ENCODE results near the gene CFAP157. TPM values are rescaled to one million over a fixed set of nuclear protein-coding genes. Genes with fewer than 3 reads are reported as not detected.

CFAP157 gene
- polyA plus RNA-seq, 2 donors = 0.08 to 0.10 TPM

- Histone ChIP-seq H3K4me3 (ENCODE audit: low read depth in 1 of 2, low read length in 2 of 2) (no peak overlapping the region), H3K4me1 (ENCODE audit: control insufficient read depth in 2 of 2, insufficient read depth in 2 of 2, low read length in 1 of 2) (no peaks in the 10 kb centered on the region), H3K27ac (ENCODE audit: low read depth in 2 of 2, low read length in 1 of 2) (no peak overlapping the region), H3K9me3 (ENCODE audit: control insufficient read depth in 2 of 2, insufficient read depth in 1 of 2, low read depth in 1 of 2, low read length in 1 of 2) (no peaks in the 10 kb centered on the region), H3K36me3 (ENCODE audit: control insufficient read depth in 2 of 2, insufficient read depth in 2 of 2, low read length in 1 of 2) (no peaks in the 10 kb centered on the region), H3K27me3 (ENCODE audit: control insufficient read depth in 1 of 2, insufficient read depth in 2 of 2, low read length in 2 of 2) (no peaks in the 10 kb centered on the region)
- 68 to 73% methylated on average over 5 of the region's 5 CpGs for WGBS, 2 donors
Observed at GRCh38 chr9:127700594-127701255, 6.1 kb upstream of the CFAP157 start.

DNA sequence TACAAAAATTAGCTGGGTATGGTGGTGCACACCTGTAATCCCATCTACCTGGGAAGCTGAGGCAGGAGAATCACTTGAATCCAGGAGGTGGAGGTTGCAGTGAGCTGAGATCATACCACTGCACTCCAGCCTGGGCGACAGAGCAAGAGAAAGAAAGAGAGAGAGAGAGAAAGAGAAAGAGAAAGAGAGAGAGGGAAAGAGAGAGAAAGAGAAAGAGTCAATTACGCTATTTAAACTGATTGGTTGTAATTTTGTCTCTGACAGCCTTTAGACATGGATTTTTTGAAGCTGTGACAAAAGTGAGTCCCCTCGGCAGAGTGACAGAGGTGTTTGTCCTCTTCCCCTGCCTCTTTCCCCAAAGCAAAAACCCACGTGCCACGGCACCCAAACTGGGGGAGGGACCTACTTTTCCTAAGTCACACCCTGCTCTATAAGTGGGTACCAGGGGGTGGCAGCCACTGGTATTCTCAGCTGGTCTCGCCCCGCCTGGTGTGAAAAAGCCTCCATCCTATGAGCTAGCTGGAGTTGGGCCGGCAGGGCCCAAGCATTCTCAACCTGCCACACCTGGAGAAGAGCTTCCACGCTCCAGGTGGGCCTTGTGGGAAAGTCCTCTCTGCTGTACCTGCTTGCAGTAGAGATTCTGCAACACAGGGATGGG lies 3.4 kb upstream of the CFAP157 start:
- WGBS, 2 donors = 75 to 79% methylated on average over 9 of the region's 9 CpGs
- H3K36me3 ChIP-seq (ENCODE audit: control insufficient read depth in 2 of 2, insufficient read depth in 2 of 2, low read length in 1 of 2) = no peaks in the 10 kb centered on the region
- no peak overlapping the region for H3K4me3 ChIP-seq (ENCODE audit: low read depth in 1 of 2, low read length in 2 of 2)
- peaks cover 0 to 2% of the 10 kb centered on the region in 2 donors for H3K4me1 ChIP-seq (ENCODE audit: control insufficient read depth in 2 of 2, insufficient read depth in 2 of 2, low read length in 1 of 2)
- no peaks in the 10 kb centered on the region for H3K27me3 ChIP-seq (ENCODE audit: control insufficient read depth in 1 of 2, insufficient read depth in 2 of 2, low read length in 2 of 2)
- H3K27ac ChIP-seq (ENCODE audit: low read depth in 2 of 2, low read length in 1 of 2) = no peak overlapping the region
- H3K9me3 ChIP-seq (ENCODE audit: control insufficient read depth in 2 of 2, insufficient read depth in 1 of 2, low read depth in 1 of 2, low read length in 1 of 2) = no peaks in the 10 kb centered on the region

GRCh38 chr9:127705577-127706379 lies 1.0 kb upstream of the CFAP157 start:
- 82 to 85% methylated on average over 12 of the region's 12 CpGs for WGBS, 2 donors
- Histone ChIP-seq H3K27ac (ENCODE audit: low read depth in 2 of 2, low read length in 1 of 2) (no peak overlapping the region), H3K36me3 (ENCODE audit: control insufficient read depth in 2 of 2, insufficient read depth in 2 of 2, low read length in 1 of 2) (no peaks in the 10 kb centered on the region), H3K4me1 (ENCODE audit: control insufficient read depth in 2 of 2, insufficient read depth in 2 of 2, low read length in 1 of 2) (peaks cover 0 to 2% of the 10 kb centered on the region in 2 donors), H3K4me3 (ENCODE audit: low read depth in 1 of 2, low read length in 2 of 2) (no peak overlapping the region), H3K9me3 (ENCODE audit: control insufficient read depth in 2 of 2, insufficient read depth in 1 of 2, low read depth in 1 of 2, low read length in 1 of 2) (no peaks in the 10 kb centered on the region), H3K27me3 (ENCODE audit: control insufficient read depth in 1 of 2, insufficient read depth in 2 of 2, low read length in 2 of 2) (no peaks in the 10 kb centered on the region)

- 46 to 51% methylated on average over 5 of the region's 5 CpGs for WGBS, 2 donors
- Histone ChIP-seq H3K27ac (ENCODE audit: low read depth in 2 of 2, low read length in 1 of 2) (no peak overlapping the region), H3K27me3 (ENCODE audit: control insufficient read depth in 1 of 2, insufficient read depth in 2 of 2, low read length in 2 of 2) (no peaks in the 10 kb centered on the region), H3K36me3 (ENCODE audit: control insufficient read depth in 2 of 2, insufficient read depth in 2 of 2, low read length in 1 of 2) (no peaks in the 10 kb centered on the region), H3K9me3 (ENCODE audit: control insufficient read depth in 2 of 2, insufficient read depth in 1 of 2, low read depth in 1 of 2, low read length in 1 of 2) (no peaks in the 10 kb centered on the region), H3K4me3 (ENCODE audit: low read depth in 1 of 2, low read length in 2 of 2) (no peak overlapping the region), H3K4me1 (ENCODE audit: control insufficient read depth in 2 of 2, insufficient read depth in 2 of 2, low read length in 1 of 2) (peaks cover 0 to 2% of the 10 kb centered on the region in 2 donors)
Observed at GRCh38 chr9:127707766-127708165, 978 bp downstream of the CFAP157 start.

DNA sequence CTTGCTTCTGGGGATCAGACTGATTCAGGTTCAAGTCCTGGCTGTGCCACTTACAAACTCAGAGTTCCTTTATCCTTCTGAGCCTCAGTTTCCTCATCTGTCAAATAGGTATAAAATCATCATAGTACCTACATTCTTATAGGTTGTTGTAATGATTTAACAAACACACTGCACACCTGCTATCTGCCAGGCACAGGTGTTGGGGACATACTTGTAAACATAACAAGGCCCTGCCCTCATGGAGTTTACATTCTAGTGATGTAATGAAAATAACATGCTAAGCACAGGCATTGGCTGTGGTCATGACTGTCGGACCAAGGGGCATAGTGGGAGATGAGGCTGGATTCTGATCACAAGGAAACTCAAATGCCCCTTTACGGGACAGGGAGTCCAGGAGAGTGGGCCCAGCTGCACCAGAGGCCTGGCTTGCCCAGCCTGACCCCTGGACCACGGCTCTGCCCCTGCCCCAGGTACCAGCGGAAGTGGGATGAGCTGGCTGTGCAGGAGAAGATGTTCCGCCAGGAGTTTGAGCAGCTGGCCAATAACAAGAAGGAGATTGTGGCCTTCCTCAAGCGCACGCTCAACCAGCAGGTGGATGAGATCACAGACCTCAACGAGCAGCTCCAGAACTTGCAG lies 2.3 kb downstream of the CFAP157 start:
- peaks cover 0 to 2% of the 10 kb centered on the region in 2 donors for H3K4me1 ChIP-seq (ENCODE audit: control insufficient read depth in 2 of 2, insufficient read depth in 2 of 2, low read length in 1 of 2)
- H3K4me3 ChIP-seq (ENCODE audit: low read depth in 1 of 2, low read length in 2 of 2) = no peak overlapping the region
- no peak overlapping the region for H3K27ac ChIP-seq (ENCODE audit: low read depth in 2 of 2, low read length in 1 of 2)
- 92 to 97% methylated on average over 8 of the region's 8 CpGs for WGBS, 2 donors
- no peaks in the 10 kb centered on the region for H3K27me3 ChIP-seq (ENCODE audit: control insufficient read depth in 1 of 2, insufficient read depth in 2 of 2, low read length in 2 of 2)
- H3K36me3 ChIP-seq (ENCODE audit: control insufficient read depth in 2 of 2, insufficient read depth in 2 of 2, low read length in 1 of 2) = no peaks in the 10 kb centered on the region
- H3K9me3 ChIP-seq (ENCODE audit: control insufficient read depth in 2 of 2, insufficient read depth in 1 of 2, low read depth in 1 of 2, low read length in 1 of 2) = no peaks in the 10 kb centered on the region

- Histone ChIP-seq H3K27ac (ENCODE audit: low read depth in 2 of 2, low read length in 1 of 2) (no peak overlapping the region), H3K36me3 (ENCODE audit: control insufficient read depth in 2 of 2, insufficient read depth in 2 of 2, low read length in 1 of 2) (no peaks in the 10 kb centered on the region), H3K27me3 (ENCODE audit: control insufficient read depth in 1 of 2, insufficient read depth in 2 of 2, low read length in 2 of 2) (no peaks in the 10 kb centered on the region), H3K4me1 (ENCODE audit: control insufficient read depth in 2 of 2, insufficient read depth in 2 of 2, low read length in 1 of 2) (peaks cover 0 to 8% of the 10 kb centered on the region in 2 donors), H3K4me3 (ENCODE audit: low read depth in 1 of 2, low read length in 2 of 2) (no peak overlapping the region), H3K9me3 (ENCODE audit: control insufficient read depth in 2 of 2, insufficient read depth in 1 of 2, low read depth in 1 of 2, low read length in 1 of 2) (no peaks in the 10 kb centered on the region)
- WGBS, 2 donors = 93 to 94% methylated on average over 10 of the region's 10 CpGs
Observed at GRCh38 chr9:127710204-127710783, 3.5 kb downstream of the CFAP157 start.

GRCh38 chr9:127711226-127711701 lies 4.5 kb downstream of the CFAP157 start:
- WGBS, 2 donors = 73 to 74% methylated on average over 9 of the region's 9 CpGs
- H3K27ac ChIP-seq (ENCODE audit: low read depth in 2 of 2, low read length in 1 of 2) = no peak overlapping the region
- H3K4me3 ChIP-seq (ENCODE audit: low read depth in 1 of 2, low read length in 2 of 2) = no peak overlapping the region
- no peaks in the 10 kb centered on the region for H3K27me3 ChIP-seq (ENCODE audit: control insufficient read depth in 1 of 2, insufficient read depth in 2 of 2, low read length in 2 of 2)
- no peaks in the 10 kb centered on the region for H3K9me3 ChIP-seq (ENCODE audit: control insufficient read depth in 2 of 2, insufficient read depth in 1 of 2, low read depth in 1 of 2, low read length in 1 of 2)
- H3K36me3 ChIP-seq (ENCODE audit: control insufficient read depth in 2 of 2, insufficient read depth in 2 of 2, low read length in 1 of 2) = no peaks in the 10 kb centered on the region
- peaks cover 0 to 11% of the 10 kb centered on the region in 2 donors for H3K4me1 ChIP-seq (ENCODE audit: control insufficient read depth in 2 of 2, insufficient read depth in 2 of 2, low read length in 1 of 2)

DNA sequence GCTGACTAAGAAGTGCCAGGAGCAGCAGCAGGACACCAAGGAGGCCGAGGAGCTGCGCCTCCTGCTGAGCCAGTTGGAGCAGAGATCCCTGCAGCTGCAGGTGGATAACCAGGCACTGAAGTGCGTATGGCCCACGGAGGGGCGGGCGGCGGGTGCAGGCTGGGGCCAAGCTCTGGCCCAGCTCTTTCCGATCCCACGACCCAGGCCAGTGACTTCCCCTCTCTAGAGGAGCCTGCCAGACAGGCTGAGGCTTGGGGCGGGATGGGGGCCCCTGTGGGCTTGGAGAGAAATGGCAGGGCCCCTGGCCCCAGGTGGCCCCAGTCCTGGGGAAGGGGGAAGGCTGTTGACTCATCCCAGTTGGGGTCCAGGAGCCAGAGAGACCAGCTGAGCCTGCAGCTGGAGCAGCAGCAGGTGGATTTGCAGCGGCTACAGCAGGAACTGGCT lies 5.1 kb downstream of the CFAP157 start:
- Histone ChIP-seq H3K4me3 (ENCODE audit: low read depth in 1 of 2, low read length in 2 of 2) (no peak overlapping the region), H3K27me3 (ENCODE audit: control insufficient read depth in 1 of 2, insufficient read depth in 2 of 2, low read length in 2 of 2) (no peaks in the 10 kb centered on the region), H3K4me1 (ENCODE audit: control insufficient read depth in 2 of 2, insufficient read depth in 2 of 2, low read length in 1 of 2) (peaks cover 0 to 10% of the 10 kb centered on the region in 2 donors), H3K9me3 (ENCODE audit: control insufficient read depth in 2 of 2, insufficient read depth in 1 of 2, low read depth in 1 of 2, low read length in 1 of 2) (no peaks in the 10 kb centered on the region), H3K27ac (ENCODE audit: low read depth in 2 of 2, low read length in 1 of 2) (no peak overlapping the region), H3K36me3 (ENCODE audit: control insufficient read depth in 2 of 2, insufficient read depth in 2 of 2, low read length in 1 of 2) (no peaks in the 10 kb centered on the region)
- WGBS, 2 donors = 84 to 92% methylated on average over 11 of the region's 11 CpGs

DNA sequence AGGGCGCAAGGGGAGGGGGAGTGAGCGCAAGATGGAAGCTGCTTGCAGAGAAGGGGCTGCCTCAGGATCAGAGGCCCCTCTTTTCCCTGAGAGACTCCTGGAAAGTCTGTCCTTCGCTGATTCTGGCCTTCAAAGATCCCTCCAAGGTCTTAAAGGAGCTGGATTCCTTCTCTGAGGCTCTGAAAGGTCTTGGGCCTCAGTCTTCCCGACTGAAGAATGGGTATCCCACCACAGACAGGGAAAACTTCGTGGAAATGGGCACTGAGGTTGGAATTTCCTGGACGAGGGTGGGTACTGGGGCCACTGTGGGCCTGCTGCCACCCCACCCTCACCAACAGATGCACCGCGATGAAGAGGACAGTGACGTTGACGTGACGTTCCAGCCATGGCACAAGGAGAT lies 5.6 kb downstream of the CFAP157 start:
- H3K27me3 ChIP-seq (ENCODE audit: control insufficient read depth in 1 of 2, insufficient read depth in 2 of 2, low read length in 2 of 2) = no peaks in the 10 kb centered on the region
- WGBS, 2 donors = 92 to 94% methylated on average over 11 of the region's 11 CpGs

More for the DNA sequence above, 5.6 kb downstream of the CFAP157 start:
- Histone ChIP-seq H3K4me3 (ENCODE audit: low read depth in 1 of 2, low read length in 2 of 2) (no peak overlapping the region), H3K4me1 (ENCODE audit: control insufficient read depth in 2 of 2, insufficient read depth in 2 of 2, low read length in 1 of 2) (peaks cover 0 to 10% of the 10 kb centered on the region in 2 donors), H3K36me3 (ENCODE audit: control insufficient read depth in 2 of 2, insufficient read depth in 2 of 2, low read length in 1 of 2) (no peaks in the 10 kb centered on the region), H3K9me3 (ENCODE audit: control insufficient read depth in 2 of 2, insufficient read depth in 1 of 2, low read depth in 1 of 2, low read length in 1 of 2) (no peaks in the 10 kb centered on the region), H3K27ac (ENCODE audit: low read depth in 2 of 2, low read length in 1 of 2) (no peak overlapping the region)

All from esophagus (tissue), 2 donors.